K562 (cell line): ENCODE data around the gene SMG9. TPM values are rescaled to one million over a fixed set of nuclear protein-coding genes. Genes with fewer than 3 reads are reported as not detected.

ENCODE experiments used
- ATF7 ChIP-seq: fragments of 450-650 bp; IDR thresholded peaks from 2 replicates; pipeline ENCODE4 v1.7.1; 2014; ENCODE audit warnings: mild to moderate bottlenecking, moderate library complexity
- BHLHE40 ChIP-seq: IDR thresholded peaks from 2 replicates; pipeline ENCODE4 v1.6.1; 2011; ENCODE audit warnings: low read length, improper control_type of control experiment
- ELF2 ChIP-seq: fragments of 250-450 bp; sonication (Bioruptor Pico); IDR thresholded peaks from 2 replicates; pipeline ENCODE4 v1.5.0; 2021; ENCODE audit warnings: mild to moderate bottlenecking
- ERF ChIP-seq: fragments of 450-650 bp; formaldehyde crosslinking; IDR thresholded peaks from 2 replicates; pipeline ENCODE4 v1.4.0; 2020; ENCODE audit warnings: mild to moderate bottlenecking, mixed read lengths
- FOXP4 ChIP-seq: sonication (generic); formaldehyde crosslinking; IDR thresholded peaks from 2 replicates; pipeline ENCODE4 v1.8.0; 2022; ENCODE audit warnings: mild to moderate bottlenecking, missing genetic modification reagents, borderline replicate concordance
- HNRNPL ChIP-seq: fragments of 200-400 bp; formaldehyde crosslinking; IDR thresholded peaks from 2 replicates; pipeline ENCODE4 v1.6.1; 2017; ENCODE audit warnings: low read depth, mild to moderate bottlenecking, low read length
- HOXB6 ChIP-seq: fragments of 250-450 bp; sonication (Bioruptor Pico); IDR thresholded peaks from 2 replicates; pipeline ENCODE4 v1.5.1; 2022; ENCODE audit warnings: mild to moderate bottlenecking, borderline replicate concordance
- HSF4 ChIP-seq: fragments of 250-450 bp; sonication (Bioruptor Pico); IDR thresholded peaks from 2 replicates; pipeline ENCODE4 v2.1.2; 2022; ENCODE audit warnings: mild to moderate bottlenecking, moderate library complexity, borderline replicate concordance
- NFATC3 ChIP-seq: fragments of 450-650 bp; IDR thresholded peaks from 2 replicates; pipeline ENCODE4 v1.6.1; 2017; ENCODE audit warnings: mild to moderate bottlenecking
- NRF1 ChIP-seq, 2 experiments: fragments of 450-650 bp; IDR thresholded peaks in 1 of 2; conservative IDR thresholded peaks in 1 of 2; 2 replicates each; pipeline ENCODE4 v1.6.1; 2014; ENCODE audit warnings: mild to moderate bottlenecking in 2 of 2
- OTX1 ChIP-seq: fragments of 450-650 bp; formaldehyde crosslinking; IDR thresholded peaks from 2 replicates; pipeline ENCODE4 v1.4.0; 2022; ENCODE audit warnings: mild to moderate bottlenecking
- PYGO2 ChIP-seq: fragments of 450-650 bp; IDR thresholded peaks from 2 replicates; pipeline ENCODE4 v1.6.1; 2016; ENCODE audit warnings: mild to moderate bottlenecking, missing genetic modification characterization, moderate library complexity, missing compliant biosample characterization
- SLC30A9 ChIP-seq: fragments of 250-450 bp; sonication (Bioruptor Pico); IDR thresholded peaks from 2 replicates; pipeline ENCODE4 v1.8.0; 2022; ENCODE audit warnings: mild to moderate bottlenecking, moderate library complexity
- SMAD4 ChIP-seq: fragments of 250-450 bp; sonication (Bioruptor Pico); conservative IDR thresholded peaks from 2 replicates; pipeline ENCODE4 v1.8.0; 2021; ENCODE audit warnings: inconsistent platforms, mild to moderate bottlenecking, moderate library complexity
- SMARCA4 ChIP-seq: fragments of 450-650 bp; IDR thresholded peaks from 2 replicates; pipeline ENCODE4 v1.6.1; 2016
- SMARCB1 ChIP-seq: IDR thresholded peaks from 2 replicates; pipeline ENCODE4 v1.6.1; 2011; ENCODE audit warnings: improper control_type of control experiment, low read depth; ENCODE audit not compliant: insufficient read length
- THAP12 ChIP-seq: fragments of 250-450 bp; sonication (Bioruptor Pico); IDR thresholded peaks from 2 replicates; pipeline ENCODE4 v1.9.0; 2021; ENCODE audit warnings: mild to moderate bottlenecking, inconsistent platforms
- TOE1 ChIP-seq, 2 experiments: fragments of 450-650 bp in 1 of 2; sonication (generic) in 1 of 2; formaldehyde crosslinking in 1 of 2; IDR thresholded peaks; 2 replicates each; pipeline versions ENCODE4 v1.7.1 to v1.8.0; 2016 to 2022; ENCODE audit warnings: borderline replicate concordance in 2 of 2, mild to moderate bottlenecking in 2 of 2, antibody characterized with exemption in 1 of 2, inconsistent platforms in 1 of 2, low read depth in 1 of 2, missing genetic modification reagents in 1 of 2, moderate library complexity in 1 of 2
- TRIM25 ChIP-seq: fragments of 450-650 bp; IDR thresholded peaks from 2 replicates; pipeline ENCODE4 v1.7.0; 2016; ENCODE audit warnings: borderline replicate concordance
- ZBTB7A ChIP-seq: IDR thresholded peaks from 2 replicates; pipeline ENCODE4 v1.6.1; 2011; ENCODE audit warnings: low read depth, mild to moderate bottlenecking, low read length, moderate library complexity, borderline replicate concordance; ENCODE audit not compliant: control insufficient read depth
- ZC3H11A ChIP-seq: IDR thresholded peaks from 2 replicates; pipeline ENCODE4 v1.6.1; 2012; ENCODE audit warnings: low read depth, low read length, improper control_type of control experiment
- ZC3H4 ChIP-seq: sonication (generic); formaldehyde crosslinking; IDR thresholded peaks from 2 replicates; pipeline ENCODE4 v1.9.0; 2021; ENCODE audit warnings: missing genetic modification reagents, borderline replicate concordance
- ZNF253 ChIP-seq: fragments of 250-450 bp; sonication (Bioruptor Pico); conservative IDR thresholded peaks from 2 replicates; pipeline ENCODE4 v1.6.1; 2021; ENCODE audit warnings: mild to moderate bottlenecking
- ZNF41 ChIP-seq: fragments of 250-450 bp; sonication (Bioruptor Pico); conservative IDR thresholded peaks from 2 replicates; pipeline ENCODE4 v1.4.0; 2020; ENCODE audit warnings: mild to moderate bottlenecking
- ZNF57 ChIP-seq: fragments of 450-650 bp; formaldehyde crosslinking; IDR thresholded peaks from 2 replicates; pipeline ENCODE4 v1.4.0; 2020; ENCODE audit warnings: mild to moderate bottlenecking, moderate library complexity
- ZZZ3 ChIP-seq: fragments of 450-650 bp; IDR thresholded peaks from 2 replicates; pipeline ENCODE4 v1.6.1; 2016; ENCODE audit warnings: antibody characterized with exemption, mild to moderate bottlenecking, moderate library complexity
- polyA plus RNA-seq, 8 experiments: library from polyadenylated mRNA; depleted of rRNA in 4 of 8; stranded (reverse) in 5 of 8; unstranded in 3 of 8; fragments of >200 nt; fragmentation: Nextera tagmentation in 2 of 8; fragmentation: Illumina TruSeq in 1 of 8; extraction: Ambion mirVana in 2 of 8; extraction: Trizol in 1 of 8; gene quantifications; 2 replicates each; pipeline versions ENCODE4 v1.2.1 to v1.2.3, GENCODE V29; 2011 to 2014; ENCODE audit warnings: inconsistent platforms in 1 of 8, missing spikeins in 1 of 8
- total RNA-seq, 7 experiments: library from RNA; depleted of rRNA in 6 of 7; stranded (reverse); fragments of >200 nt in 6 of 7; fragmentation: Illumina TruSeq in 2 of 7; extraction: Trizol in 2 of 7; gene quantifications; 2 replicates each; pipeline versions ENCODE4 v1.2.1 to v1.2.3, GENCODE V29; 2011 to 2021; ENCODE audit warnings: low replicate concordance in 1 of 7

Gene SMG9
- total and polyA plus RNA-seq, 9 of the 15 experiments (the other 6 are each of a cell fraction or from before 2014, with no cell fraction given): 1.7 to 79.7 (median 40.2) TPM

- TF ChIP-seq ZNF253 (CRISPR knock-in tag) (no peak), SMARCA4 (no peak), ZZZ3 (no peak), ZBTB7A (no peak), SMARCB1 (no peak), ZNF41 (CRISPR knock-in tag) (no peak), HOXB6 (CRISPR knock-in tag) (no peak), ATF7 (no peak), NFATC3 (no peak), HSF4 (CRISPR knock-in tag) (no peak), PYGO2 (tag) (no peak), ZNF57 (no peak), THAP12 (CRISPR knock-in tag) (no peak), OTX1 (no peak), NRF1 (conservative IDR thresholded peaks at IDR 0.05 in 1 of 2, IDR thresholded peaks at IDR 0.05 in 1 of 2) (no peak), TRIM25 (no peak), ZC3H11A (no peak), ERF (CRISPR knock-in tag) (no peak), HNRNPL (no peak), FOXP4 (CRISPR knock-in tag) (no peak), BHLHE40 (no peak), SMAD4 (CRISPR knock-in tag) (no peak; the same call in 1 of the 2 replicates), SLC30A9 (CRISPR knock-in tag) (no peak), ELF2 (CRISPR knock-in tag) (no peak), TOE1 (IDR thresholded peaks at IDR 0.05; ENCODE audit: borderline replicate concordance) (no peak), TOE1 (CRISPR knock-in tag; IDR thresholded peaks at IDR 0.05; ENCODE audit: borderline replicate concordance, low read depth) (0 out of 2 replicates have a peak, but pooled peaks have one; percentile 33), ZC3H4 (CRISPR knock-in tag) (no peak)
Observed at GRCh38 chr19:43789029-43789428, 34.3 kb upstream of the SMG9 start (continued).
